Stimulated activated CD8-positive, alpha-beta memory T cell treated with anti-CD3 and anti-CD28 coated beads, Interleukin-12 subunit alpha, Interleukin-12 subunit beta, amount 100 ng/mL, for 4 hours (primary cell): ENCODE measurements around the gene MMP3.

ENCODE experiments used
- DNase-seq: peaks from one replicate; pipeline ENCODE4 v3.0.0-alpha.2; 2020; ENCODE audit warnings: low read depth

The MMP3 gene

DNA sequence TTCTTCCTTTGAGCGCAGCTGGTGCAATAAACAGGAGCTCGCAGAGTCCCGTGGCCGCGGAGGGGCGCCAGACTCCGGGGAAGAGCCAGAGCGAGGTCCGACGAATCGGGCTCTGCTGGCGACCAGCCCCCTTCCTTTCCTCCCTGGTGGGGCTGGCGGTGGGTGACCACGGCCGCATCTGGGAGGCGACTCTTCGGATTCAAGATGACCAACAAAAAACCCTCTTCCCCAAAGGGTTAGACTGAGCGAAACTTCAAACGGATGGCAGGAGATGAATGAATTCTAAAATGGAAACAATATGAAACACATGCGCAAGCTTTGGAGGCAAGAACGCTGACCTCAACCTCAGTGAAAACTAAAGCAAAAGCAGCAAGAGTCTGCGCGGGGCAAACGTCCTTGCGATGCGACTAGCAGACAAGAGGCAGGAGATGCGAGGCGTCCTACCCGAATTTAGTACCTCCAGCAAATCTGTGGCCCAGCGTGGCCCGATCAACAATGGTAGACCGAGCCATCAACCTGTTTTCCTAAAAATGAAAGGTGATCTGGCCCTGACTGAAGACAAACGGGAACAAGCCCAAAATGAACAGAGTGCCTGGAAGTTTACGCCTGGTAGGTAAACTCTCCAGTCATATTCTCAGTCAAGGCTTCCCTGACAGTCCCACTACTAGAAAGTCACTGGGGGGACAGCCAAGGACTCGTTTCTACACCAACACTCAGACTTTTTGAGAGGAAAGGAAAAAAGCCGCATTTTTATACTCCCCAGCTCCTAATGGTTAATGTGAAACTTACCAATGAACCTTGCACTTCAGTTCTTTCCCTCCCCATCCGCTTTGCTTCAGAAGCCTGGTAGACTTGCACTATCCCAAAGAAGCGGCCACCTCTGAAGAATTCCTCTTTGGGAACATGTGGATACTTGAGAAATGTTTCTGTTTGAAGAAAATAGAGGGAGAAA is 11.6 kb downstream of the MMP3 start:
- no peak for DNase-seq

- DNase-seq, result no peak
Observed at GRCh38 chr11:102831128-102831488, 12.3 kb downstream of the MMP3 start.

DNA sequence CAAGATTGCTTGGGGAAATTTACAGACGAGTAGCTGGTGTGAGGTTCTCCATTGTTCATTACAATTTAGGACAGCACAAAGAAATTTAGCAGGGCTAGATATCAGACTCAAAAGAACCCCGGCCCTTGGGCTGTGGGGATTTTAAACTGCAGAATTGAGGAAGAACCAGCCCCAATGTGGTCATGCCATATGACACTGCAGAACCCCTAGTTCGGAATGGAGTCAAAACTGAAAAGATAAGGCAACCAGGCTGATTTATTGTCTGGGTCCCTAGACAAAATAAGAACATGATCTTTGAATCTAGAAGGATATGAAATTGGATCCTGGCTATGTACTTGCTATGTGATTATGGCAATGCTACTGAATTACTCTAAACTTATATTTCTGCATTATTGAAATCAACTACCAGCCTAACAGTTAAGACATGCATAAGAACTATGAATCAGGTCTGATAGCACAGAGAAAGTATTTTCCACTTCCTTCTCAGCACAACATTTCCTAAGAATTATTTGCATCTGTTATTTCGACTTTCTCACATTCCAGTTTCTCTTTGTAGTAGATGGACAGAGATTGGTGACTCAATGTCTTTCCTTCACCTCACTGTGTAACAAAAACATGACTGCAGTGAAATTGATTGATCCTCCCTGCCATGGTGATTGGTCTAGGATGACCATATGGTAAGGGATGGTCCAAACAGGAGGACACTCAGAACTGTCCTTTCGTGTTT is 13.2 kb downstream of the MMP3 start:
- DNase-seq, result no peak

GRCh38 chr11:102829316-102830000 is 14.0 kb downstream of the MMP3 start:
- DNase-seq, result no peak

- DNase-seq, result no peak
Observed at GRCh38 chr11:102824556-102824955, 18.9 kb downstream of the MMP3 start.

DNA sequence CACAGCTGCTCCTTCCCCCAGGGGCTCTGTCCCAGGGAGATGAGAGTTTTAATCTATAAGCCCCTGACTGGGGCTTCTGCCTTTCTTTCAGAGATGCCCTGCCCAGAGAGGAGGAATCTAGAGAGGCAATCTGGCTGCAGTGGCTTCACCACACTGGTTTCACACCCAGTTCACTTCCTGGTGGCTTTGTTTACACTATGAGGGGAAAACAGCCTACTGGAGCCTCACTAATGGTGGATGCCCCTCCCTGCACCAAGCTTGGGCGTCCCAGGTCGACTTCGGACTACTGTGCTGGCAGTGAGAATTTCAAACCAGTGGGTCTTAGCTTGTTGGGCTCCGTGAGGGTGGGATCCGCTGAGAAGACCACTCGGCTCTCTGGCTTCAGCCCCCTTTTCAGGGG is 23.9 kb downstream of the MMP3 start:
- DNase-seq, result no peak

DNA sequence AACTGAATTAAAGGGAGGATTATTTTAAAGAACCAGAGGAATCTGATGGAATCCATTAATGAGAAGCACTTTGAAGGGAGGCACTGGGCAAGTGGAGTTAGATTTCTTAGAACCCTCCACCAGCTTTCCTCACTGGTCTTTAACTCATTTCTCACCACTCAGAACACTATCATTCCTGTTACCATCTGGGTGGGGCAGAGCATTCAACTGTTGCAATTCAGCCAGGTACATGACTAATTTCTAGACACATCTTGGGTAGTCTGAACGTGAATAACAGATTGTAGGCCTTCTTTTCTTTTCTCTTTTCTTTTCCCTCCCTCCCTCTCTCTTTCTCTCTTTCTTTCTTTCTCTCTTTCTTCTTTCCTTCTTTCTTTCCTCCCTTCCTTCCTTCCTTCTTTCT is 29.9 kb downstream of the MMP3 start:
- DNase-seq, result no peak

DNA sequence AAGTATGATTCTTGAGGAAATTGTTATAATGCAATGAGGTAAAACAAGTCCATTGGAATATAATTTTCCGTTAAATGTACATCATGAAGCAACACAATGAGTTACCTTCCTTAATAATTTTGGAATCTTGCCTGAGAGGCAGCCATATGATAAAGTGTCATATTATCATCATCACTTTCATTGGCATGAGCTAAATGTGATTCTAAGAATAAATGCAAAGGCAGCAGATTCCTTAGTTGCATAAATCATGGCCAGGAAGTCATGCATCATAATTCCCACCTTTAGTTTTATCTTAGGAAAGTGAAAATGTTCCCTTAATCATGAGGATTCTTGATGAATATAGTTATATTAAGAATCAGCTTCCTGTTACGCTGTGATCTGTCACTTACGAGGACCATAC is 31.2 kb downstream of the MMP3 start:
- DNase-seq, result no peak

GRCh38 chr11:102810950-102811660 is 32.3 kb downstream of the MMP3 start:
- no peak for DNase-seq

DNA sequence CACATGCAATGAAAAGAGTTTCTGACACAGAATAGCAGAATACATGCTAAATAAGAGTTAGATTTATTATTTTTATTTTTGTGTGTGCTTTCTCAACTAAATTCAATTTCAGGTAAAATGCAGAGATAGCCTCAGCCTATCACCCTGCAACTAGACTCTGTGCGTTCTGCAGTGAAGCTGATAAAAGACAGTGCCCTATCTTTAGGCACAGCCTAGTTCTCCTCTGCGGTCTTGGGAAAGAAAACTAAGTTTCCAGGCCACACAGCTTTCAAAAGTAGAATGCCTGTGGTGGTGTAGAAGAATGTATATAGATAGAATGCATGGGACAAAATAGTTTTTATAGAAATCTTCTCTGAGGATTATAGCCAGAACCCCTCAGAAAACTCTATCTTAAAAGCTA is 33.4 kb downstream of the MMP3 start:
- DNase-seq, result no peak

DNA sequence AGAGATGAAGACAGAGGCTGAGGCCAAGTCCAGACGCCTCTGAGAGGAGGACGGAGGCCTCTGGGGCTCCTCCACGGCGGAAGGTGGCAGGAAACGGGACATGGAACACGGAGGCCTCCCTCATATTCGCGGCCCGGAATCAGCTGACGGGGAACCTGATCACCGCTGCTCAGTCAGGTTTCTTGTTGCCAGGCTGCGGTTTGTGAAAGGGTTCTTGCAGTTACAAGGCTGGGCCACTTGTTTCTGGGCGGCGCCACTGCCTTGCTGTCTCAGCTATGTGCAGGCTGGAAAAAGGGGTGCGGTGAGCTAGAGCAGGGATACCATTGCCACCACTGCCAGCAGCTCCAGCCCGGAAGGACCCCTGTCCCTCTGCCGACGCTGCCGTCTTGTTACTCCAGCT is 35.5 kb downstream of the MMP3 start:
- no peak for DNase-seq

DNA sequence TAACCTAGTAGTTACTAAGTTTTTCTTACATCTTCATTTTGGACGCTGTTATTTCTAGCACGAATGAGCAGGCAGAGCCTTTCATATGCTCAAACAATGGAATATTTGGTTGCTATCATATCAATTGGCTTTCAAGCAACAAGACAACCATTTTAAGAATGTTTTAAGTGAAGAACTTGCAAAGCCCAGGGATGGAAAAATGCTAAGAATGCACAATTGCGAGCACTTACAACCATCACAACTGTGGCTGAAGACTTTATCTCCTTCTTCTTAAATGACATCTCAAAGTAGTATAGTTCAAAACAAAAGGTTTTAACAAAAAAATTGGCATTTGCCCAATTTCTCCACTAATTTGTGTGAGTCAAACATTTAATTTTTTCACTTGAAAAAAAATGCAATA is 37.1 kb downstream of the MMP3 start:
- DNase-seq, result no peak

DNA sequence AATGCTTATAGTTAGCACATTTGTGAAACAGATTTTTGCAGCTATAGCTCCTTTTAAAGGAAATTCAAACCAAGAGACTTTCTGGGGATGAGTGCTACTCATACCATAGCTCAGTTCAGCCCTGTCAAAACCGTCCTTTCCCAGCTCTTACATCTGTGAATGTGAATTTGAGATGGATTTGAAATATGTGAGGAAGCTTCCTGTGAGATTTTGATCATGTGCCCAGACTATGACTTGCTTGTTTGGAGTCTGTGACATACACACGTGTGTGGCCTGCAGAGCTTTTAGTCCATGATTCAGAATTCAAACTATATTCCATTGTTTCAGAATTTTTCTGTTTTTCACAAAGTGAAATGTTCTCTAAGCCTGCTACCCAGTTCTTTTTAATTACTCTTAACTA is 41.1 kb downstream of the MMP3 start:
- no peak for DNase-seq

DNA sequence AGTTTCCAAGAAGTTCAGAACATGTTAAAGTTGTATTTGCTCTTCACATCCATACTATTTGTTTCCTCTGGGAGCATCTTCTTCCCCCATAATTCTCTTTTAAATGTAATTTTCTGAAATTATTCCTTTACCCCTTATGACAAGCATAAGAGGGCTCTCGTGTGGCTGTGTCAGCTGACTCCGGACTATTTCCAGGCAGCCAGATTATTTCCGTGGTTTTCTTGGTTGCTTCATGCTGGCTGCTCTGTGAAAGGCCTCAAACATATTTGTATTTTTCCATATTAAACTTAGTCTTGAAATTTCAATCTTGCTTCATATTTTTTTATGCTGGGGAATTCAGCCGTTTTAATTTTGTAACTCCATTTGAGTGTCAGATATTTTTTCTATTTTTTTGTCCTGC is 42.6 kb downstream of the MMP3 start:
- no peak for DNase-seq

GRCh38 chr11:102799681-102800340 is 43.6 kb downstream of the MMP3 start:
- DNase-seq, result no peak

DNA sequence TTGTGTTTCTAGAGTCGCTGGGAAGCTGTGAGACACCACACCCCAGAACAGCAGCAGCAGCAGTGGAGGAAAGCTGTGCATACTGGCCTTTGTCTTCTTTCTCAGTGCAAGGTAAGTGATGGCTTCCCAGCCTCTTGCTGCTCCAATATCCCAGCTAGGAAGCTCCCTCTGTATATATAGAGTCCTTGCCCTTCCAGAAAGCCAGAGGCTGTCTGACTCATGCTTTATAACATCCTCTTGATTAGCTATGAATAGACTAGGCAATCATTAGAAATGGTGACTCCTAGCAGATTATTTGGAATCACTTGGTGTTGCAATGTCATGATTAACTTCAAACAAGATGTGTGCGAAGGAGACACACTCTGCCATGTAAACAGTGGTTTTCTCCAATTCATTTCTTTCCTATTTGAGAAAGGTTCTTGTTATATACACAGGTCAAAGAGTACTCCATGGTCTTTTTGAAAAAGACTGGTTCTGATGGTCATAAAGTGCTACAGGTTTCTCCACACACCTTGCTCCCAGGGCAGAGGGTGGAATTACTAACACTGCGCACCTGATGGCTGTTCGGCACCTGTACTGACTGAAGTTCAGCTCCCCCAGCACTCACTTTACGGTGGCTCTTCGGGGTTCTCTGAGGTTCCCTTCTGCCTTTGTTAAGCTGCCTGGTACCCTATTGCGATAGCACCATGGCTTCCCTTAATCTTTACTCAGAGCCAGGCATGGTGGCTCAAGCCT is 45.2 kb downstream of the MMP3 start, which contains the start of gene MMP1:
MMP1 (minus strand) TSS at position 149 of the 735 bp plus-strand sequence; CDS start at position 81, 68 bp downstream.
- DNase-seq, result no peak

GRCh38 chr11:102794382-102794781 is 49.0 kb downstream of the MMP3 start:
- no peak for DNase-seq

DNA sequence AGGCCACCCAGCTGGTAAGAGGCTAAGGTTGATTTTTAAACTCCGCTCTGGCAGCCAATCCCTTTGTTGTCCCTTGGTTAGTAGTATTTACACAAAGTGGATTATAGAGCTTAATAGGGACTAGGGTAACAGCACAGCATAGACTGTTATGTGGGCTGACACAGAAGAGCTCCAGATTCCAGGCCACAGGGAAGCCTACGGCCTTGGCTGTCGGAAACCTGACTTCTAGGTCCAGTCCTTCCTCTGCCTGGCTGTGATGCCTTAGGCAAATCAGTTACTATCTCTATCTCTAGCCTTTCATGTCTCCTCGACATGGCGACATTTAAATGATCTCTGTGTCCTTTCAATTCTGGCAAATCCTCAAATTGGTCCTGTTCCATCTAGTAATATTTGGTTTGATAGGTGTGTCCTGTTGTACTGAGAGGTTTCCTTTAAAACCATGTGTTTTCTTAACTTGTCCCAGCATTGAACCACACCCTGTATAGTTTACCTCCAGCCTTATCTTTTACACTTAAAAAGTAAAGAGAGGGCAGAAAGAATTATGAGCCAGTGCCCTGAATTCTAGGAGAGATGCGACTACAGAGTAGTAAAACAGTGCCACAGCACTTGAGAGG is 49.6 kb downstream of the MMP3 start:
- DNase-seq, result no peak

DNA sequence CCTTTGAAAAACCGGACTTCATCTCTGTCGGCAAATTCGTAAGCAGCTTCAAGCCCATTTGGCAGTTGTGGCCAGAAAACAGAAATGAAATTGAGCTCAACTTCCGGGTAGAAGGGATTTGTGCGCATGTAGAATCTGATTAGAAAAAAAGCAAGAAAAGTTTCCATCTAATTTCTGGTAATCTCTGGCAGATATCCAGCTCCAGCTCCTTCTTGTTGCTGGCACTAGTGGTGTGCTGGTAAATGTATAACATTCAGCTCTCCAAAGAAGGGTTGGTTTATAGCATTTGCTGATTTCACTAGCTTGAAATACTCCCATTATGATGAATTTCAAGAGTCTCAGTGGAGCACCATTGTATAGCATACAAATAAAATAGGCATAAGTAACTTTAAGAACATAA is 50.8 kb downstream of the MMP3 start:
- no peak for DNase-seq

DNA sequence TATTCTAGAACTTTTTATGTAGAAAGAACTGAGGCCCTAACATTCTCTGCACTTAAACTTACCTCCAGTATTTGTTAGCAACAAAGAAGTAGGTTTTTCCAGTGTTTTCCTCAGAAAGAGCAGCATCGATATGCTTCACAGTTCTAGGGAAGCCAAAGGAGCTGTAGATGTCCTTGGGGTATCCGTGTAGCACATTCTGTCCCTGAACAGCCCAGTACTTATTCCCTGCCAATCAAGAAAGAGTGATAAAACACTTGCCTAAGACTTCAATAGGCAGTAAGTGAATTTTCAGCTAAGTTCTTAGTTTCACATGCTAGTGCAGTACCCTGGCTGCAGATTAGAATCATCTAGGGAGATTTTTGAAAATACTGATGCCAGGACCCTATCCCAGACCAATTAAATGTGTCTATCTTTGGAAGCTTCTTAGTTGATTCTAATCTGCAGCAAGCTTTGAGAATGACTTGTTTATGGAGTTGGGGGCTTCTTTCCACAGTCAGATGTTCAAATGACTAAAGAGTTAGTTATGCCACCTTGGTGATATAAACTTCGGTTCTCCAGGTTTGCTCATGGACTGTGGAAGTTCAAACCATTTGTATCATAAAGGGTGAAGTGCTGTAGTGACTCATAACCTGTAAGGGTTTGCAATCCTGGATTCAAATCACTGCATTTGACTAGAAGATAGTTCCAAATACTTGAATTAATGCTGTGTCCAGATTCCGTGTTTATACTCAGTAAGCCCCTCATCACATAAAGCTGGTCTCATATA is 52.0 kb downstream of the MMP3 start:
- DNase-seq, result no peak
